Esophagus muscularis mucosa (tissue), 3 donors: Measurements from ENCODE around the gene NR3C2.

Experiments
- POLR2AphosphoS5 ChIP-seq, 2 donors: sonication (generic); formaldehyde crosslinking; IDR thresholded peaks; one replicate each; pipeline ENCODE4 v1.6.1; 2017; ENCODE audit warnings: antibody characterized with exemption in 2 of 2
- TF ChIP-seq, protein P1 (sequence below), 3 experiments: fragments of 200-600 bp in 2 of 3; fragments of 450-650 bp in 1 of 3; sonication (generic) in 2 of 3; IDR thresholded peaks; one replicate each; pipeline ENCODE4 v1.5.1; 2017 to 2019; ENCODE audit warnings: antibody characterized with exemption in 3 of 3, mild to moderate bottlenecking in 2 of 3, moderate library complexity in 1 of 3

GRCh38 chr4:148034813-148035212 is 407.4 kb downstream of the NR3C2 start:
- TF ChIP-seq, protein P1, sequence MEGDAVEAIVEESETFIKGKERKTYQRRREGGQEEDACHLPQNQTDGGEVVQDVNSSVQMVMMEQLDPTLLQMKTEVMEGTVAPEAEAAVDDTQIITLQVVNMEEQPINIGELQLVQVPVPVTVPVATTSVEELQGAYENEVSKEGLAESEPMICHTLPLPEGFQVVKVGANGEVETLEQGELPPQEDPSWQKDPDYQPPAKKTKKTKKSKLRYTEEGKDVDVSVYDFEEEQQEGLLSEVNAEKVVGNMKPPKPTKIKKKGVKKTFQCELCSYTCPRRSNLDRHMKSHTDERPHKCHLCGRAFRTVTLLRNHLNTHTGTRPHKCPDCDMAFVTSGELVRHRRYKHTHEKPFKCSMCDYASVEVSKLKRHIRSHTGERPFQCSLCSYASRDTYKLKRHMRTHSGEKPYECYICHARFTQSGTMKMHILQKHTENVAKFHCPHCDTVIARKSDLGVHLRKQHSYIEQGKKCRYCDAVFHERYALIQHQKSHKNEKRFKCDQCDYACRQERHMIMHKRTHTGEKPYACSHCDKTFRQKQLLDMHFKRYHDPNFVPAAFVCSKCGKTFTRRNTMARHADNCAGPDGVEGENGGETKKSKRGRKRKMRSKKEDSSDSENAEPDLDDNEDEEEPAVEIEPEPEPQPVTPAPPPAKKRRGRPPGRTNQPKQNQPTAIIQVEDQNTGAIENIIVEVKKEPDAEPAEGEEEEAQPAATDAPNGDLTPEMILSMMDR (IDR thresholded peaks at IDR 0.05), result no peak
- TF ChIP-seq POLR2AphosphoS5 (IDR thresholded peaks at IDR 0.05), result no peak
